Astrocyte of the spinal cord (primary cell): Measurements from ENCODE around the gene ZNF836.

ENCODE experiments used
- DNase-seq: peaks from one replicate; pipeline ENCODE4 v3.0.0; 2011; ENCODE audit warnings: low read depth, low spot score
- H3K4me3 ChIP-seq: 2 replicates; pipeline ENCODE4 v1.5.1; 2011; ENCODE audit warnings: low read depth, mild to moderate bottlenecking, low read length, moderate library complexity
- CTCF ChIP-seq: IDR thresholded peaks from 2 replicates; pipeline ENCODE4 v1.5.1; 2012; ENCODE audit warnings: low read depth, mild to moderate bottlenecking, low read length, inconsistent platforms
- in situ Hi-C: cut with HindIII; loops from 2 replicates; pipeline ENCODE4 v1.10.0; 2017; ENCODE audit warnings: low sequenced_read_pairs

ZNF836 gene

GRCh38 chr19:52197964-52198363, 26.5 kb upstream of the ZNF836 start:
- DNase-seq, result no peak
- TF ChIP-seq CTCF, result no peak
- in situ Hi-C loops, result no loop called here
- no peak overlapping the region for H3K4me3 ChIP-seq

- in situ Hi-C loops, result no loop called here
- no peak overlapping the region for H3K4me3 ChIP-seq
- TF ChIP-seq CTCF, result no peak
- no peak for DNase-seq
Measured at GRCh38 chr19:52196256-52196967, 25.0 kb upstream of the ZNF836 start.

- in situ Hi-C loops, result no loop called here
- TF ChIP-seq CTCF, result no peak
- no peak for DNase-seq
- H3K4me3 ChIP-seq, result no peak overlapping the region
Measured at GRCh38 chr19:52191951-52192350, 20.5 kb upstream of the ZNF836 start.

- DNase-seq, result no peak
- TF ChIP-seq CTCF, result no peak
- in situ Hi-C loops, result no loop called here
- H3K4me3 ChIP-seq, result peak overlapping the region; percentile 81
Measured at GRCh38 chr19:52191389-52191788, 20.0 kb upstream of the ZNF836 start.

- peak overlapping the region; percentile 81 for H3K4me3 ChIP-seq
- in situ Hi-C loops, result no loop called here
- no peak for TF ChIP-seq CTCF
Measured at GRCh38 chr19:52190487-52191293, 19.3 kb upstream of the ZNF836 start.

GRCh38 chr19:52189735-52190486, 18.5 kb upstream of the ZNF836 start, which contains the start of gene PPP2R1A:
TSS of gene PPP2R1A (plus strand) at chr19:52190052. CDS start at chr19:52190097, 45 bp downstream.
- peak within 1 kb of the TSS; percentile 81 for H3K4me3 ChIP-seq
- DNase-seq, result peak; percentile 100
- TF ChIP-seq CTCF, result no peak
- in situ Hi-C loops, result no loop called here

More at GRCh38 chr19:52190487-52191293, 19.3 kb upstream of the ZNF836 start:
- peak; percentile 51 for DNase-seq
